Left renal pelvis (tissue), 4 donors: Measurements from ENCODE around the gene ACTN1. TPM values are rescaled to one million over a fixed set of nuclear protein-coding genes. Genes with fewer than 3 reads are reported as not detected.
"Not testable (repeated sequence)": the region's sequence is repeated elsewhere in the genome, so short reads cannot be mapped to it uniquely, and the experiment has no call there.

Experiments
- DNase-seq, 4 donors: peaks; one replicate each; pipeline ENCODE4 v3.0.0-alpha.2; 2013; ENCODE audit warnings: low read depth in 4 of 4, low spot score in 3 of 4
- polyA plus RNA-seq, 4 donors: library from polyadenylated mRNA; unstranded; fragments of 120-200 nt; gene quantifications; one replicate each; pipeline ENCODE4 v1.2.1, GENCODE V29; 2013; ENCODE audit not compliant: insufficient read length in 4 of 4

ACTN1 gene
- polyA plus RNA-seq, 4 donors, result 69.9 to 89.5 (median 78.2) TPM

- no peak for DNase-seq
These were observed 8.0 kb upstream of the ACTN1 start for GRCh38 chr14:68986926-68987652.

GRCh38 chr14:68986225-68986624 lies 7.1 kb upstream of the ACTN1 start:
- DNase-seq, result no peak

- no peak for DNase-seq
These were observed 5.6 kb upstream of the ACTN1 start for GRCh38 chr14:68984686-68985085.

GRCh38 chr14:68983191-68983590 lies 4.1 kb upstream of the ACTN1 start:
- no peak for DNase-seq

GRCh38 chr14:68982581-68982980 lies 3.5 kb upstream of the ACTN1 start:
- DNase-seq, result no peak

DNA sequence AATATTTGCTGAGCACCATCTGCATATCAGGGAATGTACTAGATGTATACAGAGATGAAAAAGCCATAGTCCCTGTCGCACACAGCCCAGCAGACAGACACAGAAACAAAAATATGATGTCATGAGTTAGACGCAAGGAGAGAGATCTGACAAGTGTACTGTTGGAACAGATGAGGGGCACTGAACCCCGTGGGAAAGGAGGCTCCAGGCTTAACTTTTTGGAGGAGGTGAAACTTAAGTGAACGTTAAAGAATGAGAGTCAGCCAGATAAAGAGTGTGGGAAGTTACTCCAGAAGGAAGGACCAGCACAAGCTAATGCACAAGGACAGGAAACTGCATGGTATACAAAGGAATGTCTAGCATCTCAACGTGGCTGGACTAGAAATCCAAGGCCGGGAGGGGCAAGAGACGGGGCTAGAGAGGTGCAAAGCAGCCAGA lies 2.5 kb upstream of the ACTN1 start:
- no peak for DNase-seq

GRCh38 chr14:68981139-68981538 lies 2.0 kb upstream of the ACTN1 start:
- no peak for DNase-seq

DNA sequence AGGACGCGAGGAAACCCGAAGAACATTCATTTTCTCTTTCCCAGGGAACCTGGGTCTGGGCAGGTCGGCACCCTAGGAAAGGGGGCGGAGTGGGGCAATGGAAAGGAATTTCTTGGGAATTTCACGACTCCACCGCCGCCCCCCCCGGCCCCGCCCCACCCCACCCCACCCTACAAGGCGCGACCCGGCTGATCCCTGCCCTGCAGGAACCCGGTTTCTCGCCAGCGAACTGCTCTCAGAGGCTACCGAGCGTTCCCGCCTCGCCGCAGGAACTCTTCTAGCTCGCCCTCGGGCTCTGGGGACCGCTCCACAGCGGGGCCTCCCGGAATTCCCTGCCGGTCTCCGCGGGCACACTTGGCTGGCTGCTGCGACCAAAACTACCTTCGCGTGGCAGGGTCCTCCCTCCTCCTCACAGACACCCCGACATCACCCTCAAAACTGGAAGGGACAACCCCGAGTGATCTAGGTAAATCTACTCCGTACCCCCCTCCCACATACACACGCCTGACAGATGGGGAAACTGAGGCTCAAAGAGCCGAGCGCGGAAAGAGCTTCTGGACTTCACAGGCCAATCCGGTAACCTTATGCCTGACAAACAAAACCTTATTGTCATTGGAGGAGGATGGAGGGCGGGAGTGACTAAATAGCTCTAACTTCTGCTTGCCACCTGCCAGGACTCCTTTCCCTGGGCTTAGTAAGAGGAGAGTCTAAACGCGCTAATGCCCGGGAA lies 785 bp upstream of the ACTN1 start:
- no peak for DNase-seq

- no peak for DNase-seq
These were observed 760 bp downstream of the ACTN1 start for GRCh38 chr14:68978172-68978911.

GRCh38 chr14:68977718-68978171 lies 1.4 kb downstream of the ACTN1 start:
- DNase-seq, result no peak

DNA sequence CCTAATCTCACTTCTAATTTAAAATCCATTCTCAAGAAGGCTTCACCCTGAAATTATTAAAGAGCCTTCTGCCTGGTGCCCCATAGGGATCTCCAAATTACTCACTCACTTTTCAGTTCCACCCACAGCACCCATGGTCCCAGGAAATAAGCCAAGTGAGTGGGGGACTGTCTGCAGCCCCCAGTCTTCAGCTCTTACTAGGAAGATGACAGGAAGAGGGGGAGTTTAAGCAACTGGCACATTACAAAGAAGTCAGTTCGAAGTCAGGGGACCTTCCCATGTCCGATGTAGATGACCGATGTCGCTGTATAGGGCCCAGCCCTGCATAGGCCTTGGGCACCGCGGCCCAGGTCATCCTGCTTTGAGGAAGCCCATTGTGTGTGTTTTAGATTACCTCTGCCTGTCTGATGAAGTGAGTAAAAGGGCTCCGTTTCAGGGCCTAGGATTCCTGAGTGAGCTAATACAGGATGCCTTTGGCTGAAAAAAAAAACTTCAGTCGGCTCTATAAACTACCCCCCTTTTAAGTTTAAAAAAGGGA lies 1.9 kb downstream of the ACTN1 start:
- no peak for DNase-seq

GRCh38 chr14:68976160-68977067 lies 2.7 kb downstream of the ACTN1 start:
- no peak for DNase-seq

DNA sequence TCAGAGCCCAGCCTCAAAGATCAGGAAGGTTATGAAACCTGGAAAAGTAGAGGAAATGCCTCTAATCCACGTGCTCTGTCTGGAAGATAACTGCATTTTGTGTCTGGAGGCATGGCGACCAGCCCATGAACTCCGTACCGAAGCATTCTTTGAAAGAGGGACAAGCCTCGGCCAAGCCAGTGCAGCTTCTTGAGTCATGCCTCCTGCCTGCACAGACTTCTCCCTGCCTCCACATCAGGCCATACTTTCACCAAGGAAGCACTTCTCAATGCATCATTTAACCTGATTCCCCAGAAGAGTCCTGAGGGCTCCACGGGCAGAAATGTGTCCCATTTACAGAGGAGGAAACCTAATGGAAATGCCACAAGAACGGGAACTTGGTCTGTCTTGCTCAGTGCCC lies 3.4 kb downstream of the ACTN1 start:
- DNase-seq, result no peak

GRCh38 chr14:68974759-68975347 lies 4.2 kb downstream of the ACTN1 start:
- DNase-seq, result no peak

DNA sequence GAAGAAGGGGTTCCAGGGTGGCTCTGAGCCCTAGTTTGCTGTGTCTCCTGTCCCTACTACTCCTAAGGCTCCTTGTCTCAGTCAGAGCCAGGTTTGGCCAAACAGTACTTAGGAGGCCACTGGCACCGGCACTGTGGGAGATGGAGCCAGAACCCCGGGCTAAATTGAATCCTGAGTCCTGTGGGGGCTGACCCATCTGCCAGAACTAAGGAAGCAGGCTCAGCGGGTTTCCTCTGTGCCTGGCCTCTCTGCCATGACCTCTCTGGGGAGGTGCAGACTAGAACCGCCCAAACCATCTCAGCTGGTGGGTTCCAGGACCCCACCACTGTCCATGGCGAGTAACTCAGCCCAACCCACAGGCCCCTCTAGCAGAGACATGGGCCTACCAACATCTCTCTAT lies 5.5 kb downstream of the ACTN1 start:
- no peak for DNase-seq

GRCh38 chr14:68973219-68973565 lies 5.9 kb downstream of the ACTN1 start:
- not testable (repeated sequence) for DNase-seq

- DNase-seq, result no peak
These were observed 6.4 kb downstream of the ACTN1 start for GRCh38 chr14:68972507-68973218.

GRCh38 chr14:68971411-68972035 lies 7.6 kb downstream of the ACTN1 start:
- DNase-seq, result no peak

GRCh38 chr14:68970736-68971135 lies 8.4 kb downstream of the ACTN1 start:
- no peak for DNase-seq
